ENCODE data around the gene MLKL.
"Not testable (repeated sequence)": the region's sequence is repeated elsewhere in the genome, so short reads cannot be mapped to it uniquely, and the experiment has no call there.

MLKL gene

DNA sequence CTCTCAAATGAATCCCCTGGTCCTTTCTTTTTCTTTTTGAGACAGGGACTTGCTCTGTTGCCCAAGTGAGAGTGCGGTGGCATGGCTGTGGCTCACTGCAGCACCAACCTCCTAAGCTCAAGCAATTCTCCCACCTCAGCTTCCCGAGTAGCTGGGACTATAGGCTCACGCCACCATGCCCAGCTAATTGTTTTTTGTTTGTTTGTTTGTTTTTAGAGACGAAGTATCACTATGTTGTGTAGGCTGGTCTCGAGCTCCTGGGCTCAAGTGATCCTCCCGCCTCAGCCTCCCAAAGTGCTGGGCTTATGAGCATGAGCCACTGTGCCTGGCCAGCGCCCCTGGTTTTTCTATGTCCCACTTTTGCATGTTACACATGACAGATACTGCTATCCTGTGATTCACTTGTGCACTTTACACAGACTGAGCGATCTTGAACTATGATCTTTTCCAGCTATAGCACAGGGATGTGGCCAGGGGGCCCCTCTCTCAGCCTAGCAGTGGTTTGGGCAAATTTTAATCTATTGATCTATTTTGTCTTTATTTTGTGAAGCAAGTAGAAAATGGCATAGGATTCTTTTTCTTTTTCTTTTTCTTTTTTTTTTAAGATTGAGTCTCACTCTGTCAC is 31.3 kb upstream of the MLKL start:
- DNase-seq = no peak

DNA sequence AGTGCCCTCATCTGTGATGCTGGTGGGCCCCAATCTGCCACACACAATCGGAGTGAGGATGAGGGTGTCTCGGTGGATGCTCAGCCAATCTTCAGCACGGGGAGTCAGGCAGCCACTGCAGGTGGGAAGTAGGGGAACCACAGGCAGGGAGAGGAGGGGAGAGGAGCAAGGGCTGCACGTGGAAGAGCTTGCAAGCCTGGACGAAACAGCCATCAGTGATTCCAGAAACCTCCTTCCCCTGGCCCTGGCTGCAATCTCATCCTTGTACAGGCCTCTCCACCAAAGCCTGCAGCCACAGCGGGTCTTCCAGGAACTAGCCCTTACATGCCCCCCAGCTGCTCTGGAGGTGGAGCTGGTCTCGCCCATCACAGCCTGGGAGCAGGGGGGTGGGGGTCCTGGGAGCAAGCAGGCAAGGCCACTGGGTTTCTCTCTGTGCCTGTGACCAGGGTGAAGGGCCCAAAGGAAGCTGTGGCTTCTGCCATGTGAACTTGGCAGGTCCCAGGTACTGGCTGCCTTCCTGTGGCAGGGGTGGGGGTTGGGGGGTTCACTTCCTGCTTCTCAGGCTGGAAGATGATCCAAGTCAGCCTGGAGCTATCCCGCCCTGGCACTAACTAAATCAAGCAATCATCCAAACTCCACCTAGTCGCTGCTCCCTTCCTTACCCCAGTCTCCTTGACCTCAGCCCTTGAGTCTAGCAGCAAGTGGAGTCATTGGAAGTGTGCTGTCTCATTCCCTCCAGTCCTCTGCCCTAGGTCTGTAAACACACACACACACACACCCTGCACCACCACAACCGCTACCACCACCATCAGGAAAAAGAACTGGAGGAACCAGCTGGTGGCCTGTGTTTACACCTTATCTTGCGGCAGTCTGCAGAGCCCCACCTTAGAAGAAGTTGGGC is 29.4 kb upstream of the MLKL start:
- no peak for DNase-seq

- DNase-seq = no peak
Measured at GRCh38 chr16:74727903-74728302, 27.2 kb upstream of the MLKL start.

GRCh38 chr16:74726716-74727115 is 26.1 kb upstream of the MLKL start:
- peak; percentile 26 for DNase-seq

DNA sequence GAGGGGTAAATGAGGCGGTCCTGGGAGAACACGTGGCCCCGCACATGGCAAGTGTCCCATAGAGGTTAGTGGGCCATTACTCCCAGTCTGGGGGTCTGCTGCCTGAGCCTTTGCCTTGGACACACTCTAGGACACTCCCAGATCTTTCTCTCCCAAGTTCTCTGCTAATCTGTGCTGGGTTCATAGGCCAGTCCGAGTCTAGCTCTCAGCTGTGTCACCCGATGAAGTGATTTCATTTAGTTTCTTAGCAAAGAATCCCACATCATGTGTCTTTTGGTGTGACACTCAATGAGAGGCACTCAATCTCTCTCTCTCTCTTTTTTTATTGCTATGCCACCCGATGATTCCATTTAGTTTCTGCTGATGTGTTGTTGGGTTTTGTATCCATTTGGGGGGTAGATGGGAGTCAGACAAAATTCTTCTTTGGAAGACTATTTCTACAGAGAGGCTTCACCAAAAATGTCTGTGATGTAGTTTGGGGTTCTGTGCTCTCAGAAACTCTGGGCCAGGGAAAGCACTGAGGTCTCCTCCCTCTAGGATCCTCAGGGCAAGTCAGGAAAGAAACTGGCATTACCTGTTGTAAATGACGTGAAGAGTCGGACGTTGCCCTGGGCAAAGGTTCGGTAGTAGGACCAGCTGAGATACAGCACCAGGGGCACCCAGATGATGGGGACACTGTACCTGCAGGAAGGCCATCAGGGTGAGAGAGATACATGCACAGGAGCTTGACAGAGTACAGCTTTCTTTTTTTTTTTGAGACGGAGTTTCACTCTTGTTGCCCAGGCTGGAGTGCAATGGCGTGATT is 25.2 kb upstream of the MLKL start:
- DNase-seq = no peak

GRCh38 chr16:74724820-74725549 is 24.3 kb upstream of the MLKL start:
- no peak for DNase-seq

DNA sequence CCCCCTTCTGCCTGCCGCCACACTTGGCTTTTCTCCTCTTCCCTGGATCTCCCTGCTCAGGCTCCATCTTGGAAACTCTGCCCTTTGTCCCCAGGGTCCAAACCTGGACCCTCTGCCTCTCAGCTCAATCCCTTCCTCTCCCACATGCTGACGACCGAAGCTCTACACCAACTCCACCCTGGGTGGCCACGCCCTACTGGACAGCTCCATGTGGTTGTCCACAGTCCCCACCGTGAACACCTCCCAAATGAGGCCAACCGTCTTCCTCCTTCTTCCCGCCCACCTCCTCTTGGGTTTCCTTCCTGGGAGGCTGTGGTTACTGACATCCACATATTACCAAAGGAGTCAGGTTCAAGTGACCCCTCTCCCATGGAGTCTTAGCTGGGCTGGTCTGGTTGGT is 22.6 kb upstream of the MLKL start:
- DNase-seq = no peak

- DNase-seq = not testable (repeated sequence)
Measured at GRCh38 chr16:74722156-74722555, 21.5 kb upstream of the MLKL start.

- DNase-seq = no peak
Measured at GRCh38 chr16:74721716-74722115, 21.1 kb upstream of the MLKL start.

DNA sequence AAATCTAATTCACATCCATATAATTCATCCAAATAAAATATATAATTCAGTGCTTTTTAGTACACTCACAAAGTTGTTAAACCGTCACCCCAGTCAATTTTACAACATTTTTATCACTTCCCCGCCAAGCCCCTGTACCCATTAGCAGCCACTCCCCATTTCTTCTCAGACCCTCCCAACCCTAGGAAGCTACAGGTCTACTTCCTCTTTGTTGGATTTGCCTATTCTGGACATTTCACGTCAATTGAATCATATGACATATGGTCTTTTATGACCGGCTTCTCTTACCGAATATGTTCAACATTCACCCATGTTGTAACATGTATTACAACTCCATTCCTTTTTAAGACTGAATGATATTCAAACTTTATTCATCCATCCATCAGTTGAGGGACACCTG is 19.9 kb upstream of the MLKL start:
- no peak for DNase-seq

- DNase-seq = no peak
Measured at GRCh38 chr16:74718741-74719610, 18.3 kb upstream of the MLKL start.

- DNase-seq = no peak
Measured at GRCh38 chr16:74718140-74718539, 17.5 kb upstream of the MLKL start.

- DNase-seq = no peak
Measured at GRCh38 chr16:74717367-74717766, 16.7 kb upstream of the MLKL start.

DNA sequence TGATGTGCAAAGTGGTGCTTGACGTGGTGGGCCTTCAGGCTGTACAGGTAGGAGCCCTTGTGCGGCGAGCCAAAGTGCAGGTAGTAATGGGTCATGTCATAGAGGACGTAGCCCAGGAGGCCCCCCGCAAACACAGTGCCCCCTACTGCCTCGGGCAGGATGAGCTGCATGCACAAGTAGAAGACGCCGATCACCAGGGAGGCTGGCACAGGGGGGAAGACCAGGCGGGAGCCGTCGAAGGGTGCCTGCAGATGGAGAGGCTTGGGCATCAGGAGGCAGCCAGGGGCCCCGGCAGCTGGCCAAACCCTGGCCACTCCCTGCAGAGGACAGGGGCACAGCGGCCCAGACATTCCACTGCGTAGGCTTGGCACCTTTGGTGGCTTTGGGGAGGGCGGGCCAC is 15.7 kb upstream of the MLKL start:
- DNase-seq = no peak

GRCh38 chr16:74713876-74714275 is 13.2 kb upstream of the MLKL start:
- no peak for DNase-seq

- no peak for DNase-seq
Measured at GRCh38 chr16:74713325-74713724, 12.7 kb upstream of the MLKL start.

GRCh38 chr16:74711938-74712337 is 11.3 kb upstream of the MLKL start:
- no peak for DNase-seq

DNA sequence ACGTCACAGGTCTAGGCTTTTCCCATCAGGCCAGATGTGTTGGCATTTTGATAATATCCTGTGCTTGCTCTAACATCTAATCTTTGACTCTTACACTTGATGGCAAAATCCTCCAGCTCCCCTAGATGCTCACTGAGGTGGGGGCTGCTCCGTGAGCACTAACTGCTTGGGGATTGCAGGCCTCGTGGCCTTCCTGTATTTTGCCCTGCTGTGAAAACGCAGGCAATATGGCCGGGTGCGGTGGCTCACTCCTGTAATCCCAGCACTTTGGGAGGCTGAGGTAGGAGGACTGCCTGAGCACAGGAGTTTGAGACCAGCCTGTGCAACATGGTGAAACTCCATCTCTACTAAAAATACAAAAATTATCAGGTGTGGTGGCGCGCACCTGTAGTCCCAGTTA is 9.7 kb upstream of the MLKL start:
- no peak for DNase-seq

DNA sequence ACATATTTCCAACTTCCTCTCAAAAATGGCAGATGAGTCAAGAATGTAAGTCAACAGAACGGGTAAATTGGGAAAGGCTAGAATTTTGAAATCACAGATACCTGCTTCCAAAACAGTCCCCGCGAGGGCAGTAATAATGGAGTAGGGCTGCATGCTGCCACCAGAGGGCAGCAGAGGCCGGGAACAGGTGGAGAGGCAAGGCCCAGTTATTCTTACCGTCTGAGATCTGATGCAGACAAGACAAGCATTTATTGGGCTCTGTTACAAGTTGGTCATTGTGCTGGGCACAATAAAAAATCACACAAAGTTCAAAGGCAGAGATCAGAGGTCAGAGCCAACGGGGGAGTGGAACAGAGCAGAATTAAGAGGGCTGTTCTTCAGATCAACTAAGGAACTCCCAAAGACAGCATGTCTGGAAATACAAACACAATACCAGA is 8.8 kb upstream of the MLKL start:
- DNase-seq = peak; percentile 84

DNA sequence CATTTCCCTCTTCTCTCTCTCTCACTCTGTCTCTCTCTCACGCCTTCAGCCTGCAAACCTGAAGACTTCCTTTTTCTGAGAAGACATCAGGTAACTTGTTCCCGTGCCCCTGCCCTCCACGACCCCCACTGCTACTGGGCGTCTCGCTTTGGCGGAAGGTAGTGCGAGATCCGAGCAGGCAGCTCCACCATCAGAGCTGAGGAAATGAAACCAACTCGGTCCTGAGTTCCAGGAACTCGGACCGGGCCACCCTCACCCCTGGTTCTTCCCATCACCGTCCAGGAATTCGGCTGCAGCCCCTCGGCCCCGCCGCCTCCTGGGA is 585 bp downstream of the MLKL start:
- DNase-seq = peak; percentile 25

GRCh38 chr16:74699666-74700065 is 996 bp downstream of the MLKL start:
- no peak for DNase-seq

GRCh38 chr16:74698222-74698621 is 2.4 kb downstream of the MLKL start:
- no peak for DNase-seq
